Fibroblast of lung (primary cell): Measurements from ENCODE around the gene EHMT1.

Experiments
- CTCF ChIP-seq, 2 donors: IDR thresholded peaks in 1 of 2; conservative IDR thresholded peaks in 1 of 2; 1 replicate in 1 of 2; 2 replicates in 1 of 2; pipeline ENCODE4 v1.5.1; 2011 to 2012; ENCODE audit warnings: low read length in 2 of 2, control low read depth in 1 of 2, inconsistent platforms in 1 of 2, low read depth in 1 of 2, mild to moderate bottlenecking in 1 of 2
- EZH2 ChIP-seq: IDR thresholded peaks from 2 replicates; pipeline ENCODE4 v1.5.1; 2012; ENCODE audit warnings: low read length, control low read depth, mild to moderate bottlenecking; ENCODE audit errors: missing control alignments

- TF ChIP-seq CTCF (conservative IDR thresholded peaks at IDR 0.05 in 1 of 2, IDR thresholded peaks at IDR 0.05 in 1 of 2; ENCODE audit: low read depth in 1 of 2, low read length in 2 of 2) (no peak), EZH2 (no peak)
Observed at GRCh38 chr9:137656416-137656815, 37.6 kb downstream of the EHMT1 start.
